ENCODE measurements around the gene PPM1M.

The PPM1M gene

DNA sequence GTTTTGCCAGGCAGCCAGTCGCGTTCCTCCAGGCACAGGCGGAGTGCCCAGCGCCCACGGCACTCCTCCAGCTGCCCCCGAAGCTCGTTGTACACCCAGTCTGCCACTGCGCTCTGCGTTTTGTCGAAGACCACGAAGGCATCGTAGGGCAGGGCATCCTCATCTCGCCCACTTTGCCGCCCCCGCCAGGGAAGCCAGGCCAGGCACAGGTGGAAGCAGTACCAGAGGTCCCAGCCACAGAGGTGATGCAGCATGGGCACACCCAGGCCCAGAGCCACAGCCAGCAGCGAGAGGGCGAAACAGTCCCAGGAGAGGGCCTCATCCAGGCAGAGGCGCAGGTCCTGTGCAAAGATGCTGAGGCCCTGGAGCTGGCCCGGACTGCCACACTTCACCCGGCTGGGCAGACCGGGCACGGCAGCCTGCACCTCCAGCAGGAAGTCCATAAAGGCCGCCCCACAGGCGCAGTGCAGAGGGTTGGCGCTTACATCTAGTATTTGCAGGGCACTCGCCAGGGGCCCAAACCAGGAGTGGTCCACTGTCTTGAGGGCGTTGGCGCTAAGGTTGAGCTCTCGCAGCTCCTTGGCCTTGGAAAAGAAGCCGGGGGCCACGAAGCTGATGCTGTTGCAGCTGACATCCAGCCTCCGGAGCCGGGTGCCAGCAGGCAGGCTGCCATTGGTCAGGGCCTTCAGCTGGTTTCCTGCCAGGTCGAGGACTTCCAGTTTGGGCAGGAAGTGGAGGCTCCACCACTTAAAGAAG is 23.8 kb upstream of the PPM1M start:
- no peak for TF ChIP-seq Cebpa-rat (IDR thresholded peaks at IDR 0.05)
- Histone ChIP-seq H3K4me1 (peaks cover 95% of the 10 kb centered on the region), H3K4me3 (no peak overlapping the region), H4K20me1 (no peaks in the 10 kb centered on the region), H3K9ac (no peak overlapping the region), H3K4me2 (peak overlapping the region; percentile 97), H3K27ac (peak overlapping the region; percentile 96), H3K9me3 (no peaks in the 10 kb centered on the region), H3K36me3 (peaks cover 24% of the 10 kb centered on the region; the same call in 1 of the 2 replicates), H3K27me3 (no peaks in the 10 kb centered on the region)

GRCh38 chr3:52222319-52223221 is 23.0 kb upstream of the PPM1M start:
- H3K9me3 ChIP-seq: no peaks in the 10 kb centered on the region
- H4K20me1 ChIP-seq: no peaks in the 10 kb centered on the region
- H3K4me2 ChIP-seq: peak overlapping the region; percentile 97
- peaks cover 95% of the 10 kb centered on the region for H3K4me1 ChIP-seq
- no peak overlapping the region for H3K9ac ChIP-seq
- TF ChIP-seq Cebpa-rat (IDR thresholded peaks at IDR 0.05): no peak
- H3K27ac ChIP-seq: peak overlapping the region; percentile 96
- no peak overlapping the region for H3K4me3 ChIP-seq
- no peaks in the 10 kb centered on the region for H3K27me3 ChIP-seq
- H3K36me3 ChIP-seq: peaks cover 25% of the 10 kb centered on the region; the same call in 1 of the 2 replicates

- Histone ChIP-seq H4K20me1 (no peaks in the 10 kb centered on the region), H3K27me3 (no peaks in the 10 kb centered on the region), H3K4me2 (peak overlapping the region; percentile 97), H3K4me1 (peaks cover 95% of the 10 kb centered on the region), H3K9ac (peak overlapping the region; percentile 82), H3K9me3 (no peaks in the 10 kb centered on the region), H3K27ac (peak overlapping the region; percentile 96), H3K36me3 (peaks cover 37% of the 10 kb centered on the region), H3K4me3 (peak overlapping the region; percentile 56; the same call in 1 of the 2 replicates)
- TF ChIP-seq Cebpa-rat (IDR thresholded peaks at IDR 0.05): no peak
Observed at GRCh38 chr3:52223449-52224408, 21.8 kb upstream of the PPM1M start.

DNA sequence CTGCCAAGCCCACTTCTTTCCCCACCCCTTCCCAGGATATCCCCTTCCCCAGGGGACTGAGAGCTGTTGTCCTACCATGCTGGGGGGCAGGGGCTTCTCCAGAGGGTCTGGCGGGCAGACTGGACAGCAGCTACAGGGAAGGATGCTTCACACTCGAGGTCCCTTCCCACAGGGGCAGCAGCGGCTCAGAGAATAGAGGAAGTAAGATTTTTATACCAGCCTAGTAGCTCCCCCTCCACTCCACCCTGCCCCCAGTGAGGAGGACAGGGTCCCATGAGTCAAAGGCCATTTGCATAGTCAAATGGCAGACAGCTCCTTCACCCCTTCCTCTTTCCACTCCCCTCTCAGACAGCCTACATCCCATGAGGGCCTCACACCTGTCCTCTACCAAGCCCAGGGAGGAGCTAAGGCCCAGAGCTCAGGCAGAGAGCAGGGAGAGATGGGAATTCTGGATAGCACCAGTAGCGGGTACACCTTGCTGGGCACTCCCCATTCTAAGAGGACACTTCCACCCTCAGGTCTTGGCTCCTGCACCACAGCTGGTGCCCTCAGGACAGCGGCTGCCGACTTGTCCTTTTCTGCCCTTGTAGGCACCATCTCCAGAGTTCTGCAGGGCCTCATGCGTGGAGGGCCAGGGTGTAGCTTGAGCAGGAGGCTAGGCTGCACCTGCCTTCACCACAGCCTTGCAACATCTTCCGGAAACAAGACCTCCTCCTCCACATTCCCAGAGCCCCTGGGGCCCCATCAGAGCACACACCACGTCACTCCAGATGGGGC is 19.9 kb upstream of the PPM1M start, which contains the start of gene TLR9:
Gene TLR9 (minus strand): TSS at position 194 of the 777 bp plus-strand sequence. CDS start 116 bp downstream, at position 78.
- Histone ChIP-seq H3K4me1 (peaks cover 94% of the 10 kb centered on the region), H3K9me3 (no peaks in the 10 kb centered on the region), H4K20me1 (peaks cover 3% of the 10 kb centered on the region; the same call in 1 of the 2 replicates), H3K36me3 (peaks cover 56% of the 10 kb centered on the region), H3K4me3 (peak within 1 kb of the TSS; percentile 56), H3K27me3 (no peaks in the 10 kb centered on the region), H3K9ac (peak within 1 kb of the TSS; percentile 82), H3K4me2 (peak within 1 kb of the TSS; percentile 97), H3K27ac (peak within 1 kb of the TSS; percentile 96)
- peak; percentile 94 for TF ChIP-seq Cebpa-rat (IDR thresholded peaks at IDR 0.05)

GRCh38 chr3:52226229-52226817 is 19.2 kb upstream of the PPM1M start:
- Histone ChIP-seq H3K4me3 (peak overlapping the region; percentile 56), H3K27ac (peak overlapping the region; percentile 96)

GRCh38 chr3:52227117-52227516 is 18.4 kb upstream of the PPM1M start:
- Histone ChIP-seq H3K27me3 (no peaks in the 10 kb centered on the region), H3K36me3 (peaks cover 51% of the 10 kb centered on the region), H3K9me3 (no peaks in the 10 kb centered on the region), H3K27ac (peak overlapping the region; percentile 96), H3K4me3 (no peak overlapping the region), H3K9ac (peak overlapping the region; percentile 82), H3K4me2 (peak overlapping the region; percentile 97), H4K20me1 (peaks cover 18% of the 10 kb centered on the region), H3K4me1 (peaks cover 94% of the 10 kb centered on the region)
- no peak for TF ChIP-seq Cebpa-rat (IDR thresholded peaks at IDR 0.05)

More at GRCh38 chr3:52226229-52226817, 19.2 kb upstream of the PPM1M start:
- H3K9me3 ChIP-seq: no peaks in the 10 kb centered on the region
- peak overlapping the region; percentile 97 for H3K4me2 ChIP-seq
- no peaks in the 10 kb centered on the region for H3K27me3 ChIP-seq
- peak overlapping the region; percentile 82 for H3K9ac ChIP-seq
- peaks cover 57% of the 10 kb centered on the region for H3K36me3 ChIP-seq
- H4K20me1 ChIP-seq: peaks cover 10% of the 10 kb centered on the region
- TF ChIP-seq Cebpa-rat (IDR thresholded peaks at IDR 0.05): no peak
- H3K4me1 ChIP-seq: peaks cover 94% of the 10 kb centered on the region

DNA sequence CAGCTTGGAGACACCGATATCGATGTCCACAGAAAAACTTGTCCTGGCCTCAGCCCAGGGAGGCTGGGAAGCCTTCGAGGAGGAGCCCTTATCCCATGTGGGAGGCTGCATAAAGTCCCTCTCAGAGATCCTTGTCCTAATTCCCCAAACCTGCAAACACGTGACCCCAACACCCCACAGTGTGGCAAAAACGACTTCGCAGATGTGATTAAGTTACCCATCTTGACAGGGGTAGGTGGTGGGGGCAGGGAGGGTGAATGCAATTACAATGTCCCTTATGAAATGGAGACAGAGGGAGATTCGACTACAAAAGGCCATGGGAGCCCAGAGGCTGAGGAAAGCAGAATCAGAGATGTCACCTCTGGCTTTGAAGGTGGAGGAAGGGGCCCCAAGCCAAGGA is 17.8 kb upstream of the PPM1M start:
- peaks cover 44% of the 10 kb centered on the region for H3K36me3 ChIP-seq
- no peaks in the 10 kb centered on the region for H3K27me3 ChIP-seq
- peaks cover 94% of the 10 kb centered on the region for H3K4me1 ChIP-seq
- no peak overlapping the region for H3K4me3 ChIP-seq
- TF ChIP-seq Cebpa-rat (IDR thresholded peaks at IDR 0.05): no peak
- H4K20me1 ChIP-seq: peaks cover 20% of the 10 kb centered on the region
- H3K27ac ChIP-seq: peak overlapping the region; percentile 96
- no peaks in the 10 kb centered on the region for H3K9me3 ChIP-seq
- peak overlapping the region; percentile 97 for H3K4me2 ChIP-seq
- peak overlapping the region; percentile 82; the same call in 1 of the 2 replicates for H3K9ac ChIP-seq

GRCh38 chr3:52228266-52228665 is 17.3 kb upstream of the PPM1M start:
- Histone ChIP-seq H3K27ac (peak overlapping the region; percentile 96), H4K20me1 (peaks cover 20% of the 10 kb centered on the region), H3K9ac (peak overlapping the region; percentile 20), H3K36me3 (peaks cover 41% of the 10 kb centered on the region), H3K4me3 (no peak overlapping the region), H3K4me2 (peak overlapping the region; percentile 97), H3K9me3 (no peaks in the 10 kb centered on the region), H3K4me1 (peaks cover 94% of the 10 kb centered on the region), H3K27me3 (no peaks in the 10 kb centered on the region)
- no peak for TF ChIP-seq Cebpa-rat (IDR thresholded peaks at IDR 0.05)

All from BLaER1 (cell line).